ENCODE results near the gene LRRC10. TPM values are rescaled to one million over a fixed set of nuclear protein-coding genes. Genes with fewer than 3 reads are reported as not detected.

LRRC10 gene
- total and polyA plus RNA-seq, 2 donors (not counting 3 experiments of a cell fraction or from before 2014, with no cell fraction given) = not detected

DNA sequence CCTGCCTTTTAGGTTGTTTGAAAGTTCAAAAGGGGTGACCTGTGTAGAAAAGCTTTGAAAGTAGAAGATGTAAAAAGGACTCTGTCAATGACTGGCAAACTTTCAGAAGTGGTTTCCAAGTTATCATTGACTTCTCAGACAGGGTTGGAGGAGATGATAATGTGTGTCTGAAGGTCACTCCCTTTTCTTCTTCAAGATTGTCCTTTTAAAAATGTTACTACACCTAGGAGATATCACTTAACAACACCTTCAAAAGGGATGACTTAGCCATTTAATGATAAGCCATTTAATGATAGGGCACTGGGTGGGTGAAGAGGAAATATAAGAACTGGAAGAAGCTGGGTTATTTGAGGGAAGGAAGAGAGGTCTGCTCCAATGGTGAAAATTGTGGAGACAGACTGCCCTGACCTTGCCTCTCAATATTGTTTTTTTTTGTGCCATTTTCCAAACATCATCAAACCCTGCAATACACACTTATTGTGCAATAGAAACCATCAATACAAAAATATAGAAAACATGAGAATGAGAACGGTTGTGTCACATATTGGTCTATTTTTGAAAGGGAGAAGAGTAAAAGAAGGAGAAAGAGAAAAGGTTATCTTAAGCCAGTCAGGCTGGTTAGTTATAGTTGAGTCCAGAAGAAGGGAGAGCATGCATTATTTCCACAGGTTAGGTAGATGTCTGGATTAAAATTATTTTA, 49.6 kb upstream of the LRRC10 start:
- no peaks in the 10 kb centered on the region for H3K36me3 ChIP-seq (ENCODE audit: control insufficient read depth in 2 of 2, extremely low read depth in 1 of 2, insufficient read depth in 2 of 2, low read length in 2 of 2)
- H3K9ac ChIP-seq (replicated peaks; ENCODE audit: extremely low read depth, insufficient read depth, low read length) = no peak overlapping the region
- POLR2A ChIA-PET = no interaction called here
- dilution Hi-C loops (cut with MboI; ENCODE audit: extremely low pct_ligation_motif_present, low sequenced_read_pairs) (no loop called here), intact Hi-C loops (cut with micrococcal nuclease) (no loop called here)
- DNase-seq (ENCODE audit: low read depth, low spot score) = no peak
- H3K27me3 ChIP-seq (ENCODE audit: control insufficient read depth in 2 of 2, insufficient read depth in 2 of 2, low read length in 2 of 2) = peaks cover 2 to 5% of the 10 kb centered on the region in 2 experiments
- no TSS peak for BruUV-seq (replicated peaks)
- H3K4me3 ChIP-seq (replicated peaks in 1 of 3; ENCODE audit: insufficient read depth in 1 of 3, low read depth in 1 of 3, low read length in 3 of 3) = no peak overlapping the region
- no peaks in the 10 kb centered on the region for H3K9me1 ChIP-seq (replicated peaks; ENCODE audit: control insufficient read depth, extremely low read depth, insufficient read depth, low read length)
- no peak for TF ChIP-seq FOS (IDR thresholded peaks at IDR 0.05; ENCODE audit: borderline replicate concordance, insufficient read depth, low read length)
- TF ChIP-seq, protein P1, sequence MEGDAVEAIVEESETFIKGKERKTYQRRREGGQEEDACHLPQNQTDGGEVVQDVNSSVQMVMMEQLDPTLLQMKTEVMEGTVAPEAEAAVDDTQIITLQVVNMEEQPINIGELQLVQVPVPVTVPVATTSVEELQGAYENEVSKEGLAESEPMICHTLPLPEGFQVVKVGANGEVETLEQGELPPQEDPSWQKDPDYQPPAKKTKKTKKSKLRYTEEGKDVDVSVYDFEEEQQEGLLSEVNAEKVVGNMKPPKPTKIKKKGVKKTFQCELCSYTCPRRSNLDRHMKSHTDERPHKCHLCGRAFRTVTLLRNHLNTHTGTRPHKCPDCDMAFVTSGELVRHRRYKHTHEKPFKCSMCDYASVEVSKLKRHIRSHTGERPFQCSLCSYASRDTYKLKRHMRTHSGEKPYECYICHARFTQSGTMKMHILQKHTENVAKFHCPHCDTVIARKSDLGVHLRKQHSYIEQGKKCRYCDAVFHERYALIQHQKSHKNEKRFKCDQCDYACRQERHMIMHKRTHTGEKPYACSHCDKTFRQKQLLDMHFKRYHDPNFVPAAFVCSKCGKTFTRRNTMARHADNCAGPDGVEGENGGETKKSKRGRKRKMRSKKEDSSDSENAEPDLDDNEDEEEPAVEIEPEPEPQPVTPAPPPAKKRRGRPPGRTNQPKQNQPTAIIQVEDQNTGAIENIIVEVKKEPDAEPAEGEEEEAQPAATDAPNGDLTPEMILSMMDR (IDR thresholded peaks at IDR 0.05; ENCODE audit: extremely low read depth in 1 of 2, insufficient read depth in 1 of 2, low read depth in 1 of 2, low read length in 2 of 2) = no peak
- no peak for TF ChIP-seq POLR2AphosphoS5 (IDR thresholded peaks at IDR 0.05; ENCODE audit: insufficient read depth, low read depth, low read length)
- TF ChIP-seq POLR2A (IDR thresholded peaks at IDR 0.05; ENCODE audit: low read depth, low read length) = no peak
- TF ChIP-seq EZH2 (IDR thresholded peaks at IDR 0.05; ENCODE audit: borderline replicate concordance, low read depth, low read length, severe bottlenecking) = no peak
- TF ChIP-seq MYC (IDR thresholded peaks at IDR 0.05; ENCODE audit: low read depth, low read length) = no peak
- TF ChIP-seq, protein P2, sequence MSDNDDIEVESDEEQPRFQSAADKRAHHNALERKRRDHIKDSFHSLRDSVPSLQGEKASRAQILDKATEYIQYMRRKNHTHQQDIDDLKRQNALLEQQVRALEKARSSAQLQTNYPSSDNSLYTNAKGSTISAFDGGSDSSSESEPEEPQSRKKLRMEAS (IDR thresholded peaks at IDR 0.05; ENCODE audit: insufficient read depth, insufficient read length) = no peak
- no peak for TF ChIP-seq JUN (IDR thresholded peaks at IDR 0.05; ENCODE audit: borderline replicate concordance, insufficient read depth, insufficient read length, low read depth)
- TF ChIP-seq GATA2 (IDR thresholded peaks at IDR 0.05; ENCODE audit: insufficient read depth, insufficient read length, low read depth, low read length) = no peak
- H3K79me2 ChIP-seq (ENCODE audit: control insufficient read depth, insufficient read depth, low read length) = no peaks in the 10 kb centered on the region
- no peaks in the 10 kb centered on the region for H3K4me1 ChIP-seq (ENCODE audit: control insufficient read depth, extremely low read depth, insufficient read depth, low read length)
- CTCF ChIA-PET = no interaction called here
- no peaks in the 10 kb centered on the region for H3K9me3 ChIP-seq (replicated peaks; ENCODE audit: control insufficient read depth, insufficient read depth, low read length)
- FAIRE-seq = no peak
- no peak overlapping the region for H3K4me2 ChIP-seq (ENCODE audit: insufficient read depth, low read length)
- H4K20me1 ChIP-seq (replicated peaks; ENCODE audit: control insufficient read depth, extremely low read depth, insufficient read depth, low read length) = no peaks in the 10 kb centered on the region
- no peak overlapping the region for H3K27ac ChIP-seq (ENCODE audit: insufficient read depth, low read depth, low read length)
- no peak overlapping the region for H2AFZ ChIP-seq (ENCODE audit: low read depth, low read length)

Data from endothelial cell of umbilical vein (primary cell).